SK-N-SH (cell line): Measurements from ENCODE around the gene RPS16. TPM values are rescaled to one million over a fixed set of nuclear protein-coding genes. Genes with fewer than 3 reads are reported as not detected.

Experiments
- CTCF ChIA-PET: fragments of 300-600, 350-600 bp; formaldehyde crosslinking; extraction: SDS; loops from one replicate; lab custom pipeline; 2021; lab: Yijun Ruan, JAX
- POLR2A ChIA-PET: fragments of 350-600 bp; sonication (Branson Sonifier 250); formaldehyde crosslinking; extraction: SDS; loops from one replicate; lab custom pipeline; 2020; ENCODE audit warnings: antibody characterized with exemption, inconsistent platforms; lab: Yijun Ruan, JAX
- DNase-seq: peaks from one replicate; pipeline ENCODE4 v3.0.0; 2012
- H2AFZ ChIP-seq: fragments of 200-600 bp; sonication (generic); 2 replicates; pipeline ENCODE4 v1.8.1; 2016; ENCODE audit warnings: antibody characterized with exemption, mild to moderate bottlenecking, low read depth
- H3F3A ChIP-seq: fragments of 200-600 bp; sonication (generic); replicated peaks from 2 replicates; pipeline ENCODE3; 2016; ENCODE audit warnings: antibody characterized with exemption, mild to moderate bottlenecking; ENCODE audit not compliant: insufficient read depth
- H3K27ac ChIP-seq, 2 experiments: fragments of 200-500 bp in 1 of 2; fragments of 200-600 bp in 1 of 2; sonication (Bioruptor generic) in 1 of 2; sonication (generic), shearing (Covaris generic) in 1 of 2; 2 replicates each; pipeline versions ENCODE4 v1.5.1 to v1.6.1; 2014 to 2016; ENCODE audit warnings: low read depth in 2 of 2, inconsistent platforms in 1 of 2, low read length in 1 of 2, mild to moderate bottlenecking in 1 of 2, mixed read lengths in 1 of 2
- H3K27me3 ChIP-seq: fragments of 200-600 bp; sonication (generic), shearing (Covaris generic); 2 replicates; pipeline ENCODE4 v1.6.1; 2016; ENCODE audit warnings: mixed run types; ENCODE audit not compliant: insufficient read depth
- H3K36me3 ChIP-seq, 2 experiments: fragments of 200-500 bp in 1 of 2; fragments of 200-600 bp in 1 of 2; sonication (Bioruptor generic) in 1 of 2; sonication (generic) in 1 of 2; replicated peaks in 1 of 2; 2 replicates each; pipeline versions ENCODE3 to v1.5.1; 2014 to 2016; ENCODE audit warnings: low read length in 1 of 2, mild to moderate bottlenecking in 1 of 2; ENCODE audit not compliant: insufficient read depth in 2 of 2, control insufficient read depth in 1 of 2
- H3K4me1 ChIP-seq, 2 experiments: fragments of 200-500 bp in 1 of 2; fragments of 200-600 bp in 1 of 2; sonication (Bioruptor generic) in 1 of 2; sonication (generic), shearing (Covaris generic) in 1 of 2; 2 replicates each; pipeline versions ENCODE4 v1.5.1 to v1.6.1; 2014 to 2016; ENCODE audit warnings: low read depth in 1 of 2, low read length in 1 of 2, mixed run types in 1 of 2; ENCODE audit not compliant: insufficient read depth in 2 of 2, control insufficient read depth in 1 of 2
- H3K4me2 ChIP-seq: fragments of 200-600 bp; sonication (generic), shearing (Covaris generic); 2 replicates; pipeline ENCODE4 v1.6.1; 2017; ENCODE audit warnings: mixed run types
- H3K4me3 ChIP-seq, 2 experiments: fragments of 200-500 bp in 1 of 2; fragments of 200-600 bp in 1 of 2; sonication (Bioruptor generic) in 1 of 2; sonication (generic), shearing (Covaris generic) in 1 of 2; 2 replicates each; pipeline versions ENCODE4 v1.5.1 to v1.8.1; 2014 to 2016; ENCODE audit warnings: low read depth in 2 of 2, inconsistent platforms in 1 of 2, low read length in 1 of 2, mild to moderate bottlenecking in 1 of 2, mixed read lengths in 1 of 2, moderate library complexity in 1 of 2
- H3K79me2 ChIP-seq: fragments of 200-600 bp; sonication (generic); 2 replicates; pipeline ENCODE4 v1.8.1; 2017; ENCODE audit warnings: mild to moderate bottlenecking; ENCODE audit not compliant: insufficient read depth
- H3K9ac ChIP-seq: fragments of 200-600 bp; sonication (generic); 2 replicates; pipeline ENCODE4 v1.6.1; 2017; ENCODE audit warnings: mixed run types
- H3K9me2 ChIP-seq: fragments of 200-600 bp; sonication (generic); 2 replicates; pipeline ENCODE4 v1.6.1; 2017; ENCODE audit warnings: mixed run types
- H3K9me3 ChIP-seq: fragments of 200-600 bp; sonication (generic); 2 replicates; pipeline ENCODE4 v1.6.1; 2017; ENCODE audit warnings: mixed run types, mild to moderate bottlenecking, moderate library complexity
- H4K20me1 ChIP-seq: fragments of 200-600 bp; sonication (generic); 2 replicates; pipeline ENCODE4 v1.6.1; 2017; ENCODE audit warnings: mild to moderate bottlenecking, mixed run types; ENCODE audit not compliant: insufficient read depth
- CHD2 ChIP-seq: fragments of 150-350 bp; IDR thresholded peaks from 2 replicates; pipeline ENCODE4 v1.6.1; 2018; ENCODE audit warnings: low read length; ENCODE audit not compliant: partially characterized antibody
- EP300 ChIP-seq, 2 experiments: IDR thresholded peaks; 2 replicates each; pipeline versions ENCODE4 v1.4.0 to v1.6.1; 2012; ENCODE audit warnings: borderline replicate concordance in 1 of 2, low read depth in 1 of 2, low read length in 1 of 2
- FOXJ3 ChIP-seq: sonication (generic); formaldehyde crosslinking; IDR thresholded peaks from 2 replicates; pipeline ENCODE4 v1.5.1; 2020; ENCODE audit warnings: mild to moderate bottlenecking, missing genetic modification reagents
- GABPA ChIP-seq: IDR thresholded peaks from 2 replicates; pipeline ENCODE4 v1.4.0; 2012; ENCODE audit warnings: low read depth, mild to moderate bottlenecking
- JUND ChIP-seq: IDR thresholded peaks from 2 replicates; pipeline ENCODE4 v1.4.0; 2012
- MEF2A ChIP-seq: IDR thresholded peaks from 2 replicates; pipeline ENCODE4 v1.4.0; 2012; ENCODE audit warnings: low read depth, borderline replicate concordance
- MXI1 ChIP-seq: IDR thresholded peaks from 2 replicates; pipeline ENCODE4 v1.6.1; 2012; ENCODE audit warnings: mild to moderate bottlenecking, low read depth, low read length, improper control_type of control experiment
- NFIC ChIP-seq: IDR thresholded peaks from 2 replicates; pipeline ENCODE4 v1.4.0; 2012; ENCODE audit warnings: borderline replicate concordance
- NRF1 ChIP-seq: IDR thresholded peaks from 2 replicates; pipeline ENCODE4 v1.6.1; 2012; ENCODE audit warnings: low read depth, mild to moderate bottlenecking, low read length
- POLR2AphosphoS5 ChIP-seq: IDR thresholded peaks from 2 replicates; pipeline ENCODE4 v1.6.1; 2012; ENCODE audit warnings: low read depth, low read length
- RAD21 ChIP-seq: IDR thresholded peaks from 2 replicates; pipeline ENCODE4 v1.6.1; 2012; ENCODE audit warnings: mild to moderate bottlenecking, low read length
- RCOR1 ChIP-seq: fragments of 150-350 bp; IDR thresholded peaks from 2 replicates; pipeline ENCODE4 v1.6.1; 2017; ENCODE audit warnings: antibody characterized with exemption, low read length
- RXRA ChIP-seq: IDR thresholded peaks from 2 replicates; pipeline ENCODE4 v1.4.0; 2012; ENCODE audit warnings: low read depth, mild to moderate bottlenecking, borderline replicate concordance
- SMC3 ChIP-seq: IDR thresholded peaks from 2 replicates; pipeline ENCODE4 v1.6.1; 2012; ENCODE audit warnings: low read depth, low read length, improper control_type of control experiment
- WGBS: methylation state at CpG from one replicate; pipeline ENCODE4 v1.1.6; 2017; ENCODE audit warnings: low lambda C conversion rate; 5-methylcytosine and 5-hydroxymethylcytosine counted together
- polyA plus RNA-seq, 3 experiments: library from polyadenylated mRNA; depleted of rRNA; stranded (reverse); fragments of >200 nt; gene quantifications; 2 replicates each; pipeline ENCODE4 v1.2.3, GENCODE V29; 2012
- TF ChIP-seq, protein P1 (sequence below): IDR thresholded peaks from 2 replicates; pipeline ENCODE4 v1.4.0; 2012; ENCODE audit warnings: low read depth, borderline replicate concordance
- TF ChIP-seq, protein P2 (sequence below): IDR thresholded peaks from 2 replicates; pipeline ENCODE4 v1.4.0; 2012; ENCODE audit warnings: low read depth
- TF ChIP-seq, protein P3 (sequence below): IDR thresholded peaks from 2 replicates; pipeline ENCODE4; 2012
- TF ChIP-seq, protein P4 (sequence below): fragments of 150-350 bp; IDR thresholded peaks from 2 replicates; pipeline ENCODE4 v1.6.1; 2017; ENCODE audit warnings: antibody characterized with exemption, low read length, low read depth, borderline replicate concordance
- TF ChIP-seq, protein P5 (sequence below): fragments of 200-600 bp; sonication (generic); IDR thresholded peaks from 2 replicates; pipeline ENCODE4 v1.6.1; 2017; ENCODE audit warnings: antibody characterized with exemption, mild to moderate bottlenecking, moderate library complexity
- TF ChIP-seq, protein P6 (sequence below): fragments of 150-350 bp; IDR thresholded peaks from 2 replicates; pipeline ENCODE4 v1.6.1; 2016; ENCODE audit warnings: mild to moderate bottlenecking, low read depth, low read length

Gene RPS16
- polyA plus RNA-seq, 1 of the 3 experiments (the other 2 are of a cell fraction), result 7,541 TPM

DNA sequence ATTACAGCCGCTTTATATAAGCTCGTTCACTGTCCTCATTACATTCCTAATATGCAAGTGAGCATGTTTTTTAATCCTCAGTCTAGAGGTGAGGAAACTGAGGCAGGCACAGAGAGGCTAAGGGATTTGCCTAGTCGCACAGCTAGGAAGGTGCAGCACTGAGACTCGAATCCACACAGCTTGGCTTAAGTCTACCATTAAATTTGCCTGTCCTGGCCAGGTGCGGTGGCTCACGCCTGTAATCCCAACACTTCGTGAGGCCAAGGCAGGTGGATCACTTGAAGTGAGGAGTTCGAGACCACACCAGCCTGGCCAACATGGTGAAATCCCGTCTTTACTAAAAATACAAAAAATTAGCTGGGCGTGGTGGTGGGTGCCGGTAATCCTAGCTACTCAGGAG lies 8.0 kb downstream of the RPS16 start:
- DNase-seq, result no peak
- no peaks in the 10 kb centered on the region for H4K20me1 ChIP-seq
- H3K36me3 ChIP-seq, result peaks cover 9 to 13% of the 10 kb centered on the region in 2 experiments
- no peak for TF ChIP-seq RAD21
- no peak for TF ChIP-seq POLR2AphosphoS5
- no peak for TF ChIP-seq CHD2
- TF ChIP-seq JUND, result no peak
- no peak for TF ChIP-seq RXRA
- TF ChIP-seq RCOR1, result no peak
- TF ChIP-seq, protein P1, sequence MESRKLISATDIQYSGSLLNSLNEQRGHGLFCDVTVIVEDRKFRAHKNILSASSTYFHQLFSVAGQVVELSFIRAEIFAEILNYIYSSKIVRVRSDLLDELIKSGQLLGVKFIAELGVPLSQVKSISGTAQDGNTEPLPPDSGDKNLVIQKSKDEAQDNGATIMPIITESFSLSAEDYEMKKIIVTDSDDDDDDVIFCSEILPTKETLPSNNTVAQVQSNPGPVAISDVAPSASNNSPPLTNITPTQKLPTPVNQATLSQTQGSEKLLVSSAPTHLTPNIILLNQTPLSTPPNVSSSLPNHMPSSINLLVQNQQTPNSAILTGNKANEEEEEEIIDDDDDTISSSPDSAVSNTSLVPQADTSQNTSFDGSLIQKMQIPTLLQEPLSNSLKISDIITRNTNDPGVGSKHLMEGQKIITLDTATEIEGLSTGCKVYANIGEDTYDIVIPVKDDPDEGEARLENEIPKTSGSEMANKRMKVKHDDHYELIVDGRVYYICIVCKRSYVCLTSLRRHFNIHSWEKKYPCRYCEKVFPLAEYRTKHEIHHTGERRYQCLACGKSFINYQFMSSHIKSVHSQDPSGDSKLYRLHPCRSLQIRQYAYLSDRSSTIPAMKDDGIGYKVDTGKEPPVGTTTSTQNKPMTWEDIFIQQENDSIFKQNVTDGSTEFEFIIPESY, result no peak
- TF ChIP-seq MXI1, result no peak
- TF ChIP-seq EP300 (IDR thresholded peaks at IDR 0.05; ENCODE audit: borderline replicate concordance in 1 of 2, low read depth in 1 of 2, low read length in 1 of 2), result no peak
- TF ChIP-seq NRF1, result no peak
- no peak for TF ChIP-seq NFIC
- TF ChIP-seq FOXJ3 (CRISPR knock-in tag), result no peak
- TF ChIP-seq MEF2A, result no peak
- TF ChIP-seq, protein P2, sequence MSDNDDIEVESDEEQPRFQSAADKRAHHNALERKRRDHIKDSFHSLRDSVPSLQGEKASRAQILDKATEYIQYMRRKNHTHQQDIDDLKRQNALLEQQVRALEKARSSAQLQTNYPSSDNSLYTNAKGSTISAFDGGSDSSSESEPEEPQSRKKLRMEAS, result no peak
- TF ChIP-seq, protein P3, sequence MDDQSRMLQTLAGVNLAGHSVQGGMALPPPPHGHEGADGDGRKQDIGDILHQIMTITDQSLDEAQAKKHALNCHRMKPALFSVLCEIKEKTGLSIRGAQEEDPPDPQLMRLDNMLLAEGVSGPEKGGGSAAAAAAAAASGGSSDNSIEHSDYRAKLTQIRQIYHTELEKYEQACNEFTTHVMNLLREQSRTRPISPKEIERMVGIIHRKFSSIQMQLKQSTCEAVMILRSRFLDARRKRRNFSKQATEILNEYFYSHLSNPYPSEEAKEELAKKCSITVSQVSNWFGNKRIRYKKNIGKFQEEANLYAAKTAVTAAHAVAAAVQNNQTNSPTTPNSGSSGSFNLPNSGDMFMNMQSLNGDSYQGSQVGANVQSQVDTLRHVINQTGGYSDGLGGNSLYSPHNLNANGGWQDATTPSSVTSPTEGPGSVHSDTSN, result no peak
- no peak for TF ChIP-seq GABPA
- TF ChIP-seq, protein P4, sequence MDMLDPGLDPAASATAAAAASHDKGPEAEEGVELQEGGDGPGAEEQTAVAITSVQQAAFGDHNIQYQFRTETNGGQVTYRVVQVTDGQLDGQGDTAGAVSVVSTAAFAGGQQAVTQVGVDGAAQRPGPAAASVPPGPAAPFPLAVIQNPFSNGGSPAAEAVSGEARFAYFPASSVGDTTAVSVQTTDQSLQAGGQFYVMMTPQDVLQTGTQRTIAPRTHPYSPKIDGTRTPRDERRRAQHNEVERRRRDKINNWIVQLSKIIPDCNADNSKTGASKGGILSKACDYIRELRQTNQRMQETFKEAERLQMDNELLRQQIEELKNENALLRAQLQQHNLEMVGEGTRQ, result no peak
- TF ChIP-seq, protein P5, sequence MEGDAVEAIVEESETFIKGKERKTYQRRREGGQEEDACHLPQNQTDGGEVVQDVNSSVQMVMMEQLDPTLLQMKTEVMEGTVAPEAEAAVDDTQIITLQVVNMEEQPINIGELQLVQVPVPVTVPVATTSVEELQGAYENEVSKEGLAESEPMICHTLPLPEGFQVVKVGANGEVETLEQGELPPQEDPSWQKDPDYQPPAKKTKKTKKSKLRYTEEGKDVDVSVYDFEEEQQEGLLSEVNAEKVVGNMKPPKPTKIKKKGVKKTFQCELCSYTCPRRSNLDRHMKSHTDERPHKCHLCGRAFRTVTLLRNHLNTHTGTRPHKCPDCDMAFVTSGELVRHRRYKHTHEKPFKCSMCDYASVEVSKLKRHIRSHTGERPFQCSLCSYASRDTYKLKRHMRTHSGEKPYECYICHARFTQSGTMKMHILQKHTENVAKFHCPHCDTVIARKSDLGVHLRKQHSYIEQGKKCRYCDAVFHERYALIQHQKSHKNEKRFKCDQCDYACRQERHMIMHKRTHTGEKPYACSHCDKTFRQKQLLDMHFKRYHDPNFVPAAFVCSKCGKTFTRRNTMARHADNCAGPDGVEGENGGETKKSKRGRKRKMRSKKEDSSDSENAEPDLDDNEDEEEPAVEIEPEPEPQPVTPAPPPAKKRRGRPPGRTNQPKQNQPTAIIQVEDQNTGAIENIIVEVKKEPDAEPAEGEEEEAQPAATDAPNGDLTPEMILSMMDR, result no peak
- TF ChIP-seq, protein P6, sequence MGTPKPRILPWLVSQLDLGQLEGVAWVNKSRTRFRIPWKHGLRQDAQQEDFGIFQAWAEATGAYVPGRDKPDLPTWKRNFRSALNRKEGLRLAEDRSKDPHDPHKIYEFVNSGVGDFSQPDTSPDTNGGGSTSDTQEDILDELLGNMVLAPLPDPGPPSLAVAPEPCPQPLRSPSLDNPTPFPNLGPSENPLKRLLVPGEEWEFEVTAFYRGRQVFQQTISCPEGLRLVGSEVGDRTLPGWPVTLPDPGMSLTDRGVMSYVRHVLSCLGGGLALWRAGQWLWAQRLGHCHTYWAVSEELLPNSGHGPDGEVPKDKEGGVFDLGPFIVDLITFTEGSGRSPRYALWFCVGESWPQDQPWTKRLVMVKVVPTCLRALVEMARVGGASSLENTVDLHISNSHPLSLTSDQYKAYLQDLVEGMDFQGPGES, result no peak
- no peak for TF ChIP-seq SMC3
- WGBS, result 85% methylated on average over 11 of the region's 11 CpGs
- no peak overlapping the region for H2AFZ ChIP-seq
- no peak overlapping the region for H3K4me3 ChIP-seq
- ChIA-PET CTCF (interaction anchor here (3.0 to 3.1 kb wide), 2 partner anchors 14 to 16 kb away, joined by 12 to 15 read pairs; partner anchors contain the start of gene PLEKHG2), POLR2A (interaction anchor here (1.0 to 2.2 kb wide), 2 partner anchors 8 to 13 kb away, joined by 3 to 15 read pairs; partner anchors contain the start of gene RPS16)
- peaks cover 8 to 21% of the 10 kb centered on the region in 2 experiments; a peak in 3 of 4 replicates for H3K4me1 ChIP-seq
- H3F3A ChIP-seq, result peaks cover 51% of the 10 kb centered on the region
- no peaks in the 10 kb centered on the region for H3K9me3 ChIP-seq
- H3K9ac ChIP-seq, result no peak overlapping the region
- no peaks in the 10 kb centered on the region for H3K9me2 ChIP-seq
- H3K4me2 ChIP-seq, result no peak overlapping the region
- H3K27ac ChIP-seq, result peak overlapping the region in 1 of 2 experiments; percentile 92; a peak in 2 of 4 replicates
- no peaks in the 10 kb centered on the region for H3K27me3 ChIP-seq
- H3K79me2 ChIP-seq, result no peaks in the 10 kb centered on the region; the same call in 1 of the 2 replicates
